ENCODE data around the gene VCPKMT.

Gene VCPKMT

GRCh38 chr14:50116181-50116956, at the start of gene VCPKMT:
TSS of gene VCPKMT (minus strand) at chr14:50116572. CDS start at chr14:50116552, 20 bp downstream.
- peak; percentile 98 for DNase-seq

- DNase-seq = no peak
Measured at GRCh38 chr14:50156111-50156510, 39.7 kb upstream of the VCPKMT start.

GRCh38 chr14:50148799-50149198, 32.4 kb upstream of the VCPKMT start:
- no peak for DNase-seq

- DNase-seq = no peak
Measured at GRCh38 chr14:50139192-50139591, 22.8 kb upstream of the VCPKMT start.

GRCh38 chr14:50127802-50128201, 11.4 kb upstream of the VCPKMT start:
- no peak for DNase-seq

GRCh38 chr14:50123062-50123461, 6.7 kb upstream of the VCPKMT start:
- DNase-seq = no peak

- DNase-seq = no peak
Measured at GRCh38 chr14:50122291-50122690, 5.9 kb upstream of the VCPKMT start.

- DNase-seq = no peak
Measured at GRCh38 chr14:50121486-50121885, 5.1 kb upstream of the VCPKMT start.

- no peak for DNase-seq
Measured at GRCh38 chr14:50117456-50117855, 1.1 kb upstream of the VCPKMT start.

GRCh38 chr14:50116966-50117365, 594 bp upstream of the VCPKMT start:
- no peak for DNase-seq

- no peak for DNase-seq
Measured at GRCh38 chr14:50113381-50114035, 2.9 kb downstream of the VCPKMT start.

GRCh38 chr14:50110323-50111037, 5.9 kb downstream of the VCPKMT start:
- no peak for DNase-seq

GRCh38 chr14:50109342-50109741, 7.0 kb downstream of the VCPKMT start:
- DNase-seq = no peak

- no peak for DNase-seq
Measured at GRCh38 chr14:50107850-50108249, 8.5 kb downstream of the VCPKMT start.

GRCh38 chr14:50106178-50106577, 10.2 kb downstream of the VCPKMT start:
- no peak for DNase-seq

- DNase-seq = no peak
Measured at GRCh38 chr14:50103558-50103957, 12.8 kb downstream of the VCPKMT start.

- no peak for DNase-seq
Measured at GRCh38 chr14:50101417-50101816, 15.0 kb downstream of the VCPKMT start.

- no peak for DNase-seq
Measured at GRCh38 chr14:50100805-50101204, 15.6 kb downstream of the VCPKMT start.

- no peak for DNase-seq
Measured at GRCh38 chr14:50099335-50099734, 17.0 kb downstream of the VCPKMT start.

GRCh38 chr14:50095895-50096294, 20.5 kb downstream of the VCPKMT start:
- DNase-seq = no peak

GRCh38 chr14:50094056-50094755, 22.2 kb downstream of the VCPKMT start:
- no peak for DNase-seq

- no peak for DNase-seq
Measured at GRCh38 chr14:50093496-50093895, 22.9 kb downstream of the VCPKMT start.

- DNase-seq = no peak
Measured at GRCh38 chr14:50092006-50092555, 24.3 kb downstream of the VCPKMT start.

Measured in activated CD4-positive, CD25-positive, alpha-beta regulatory T cell treated with anti-CD3 and anti-CD28 coated beads, Interleukin-2, amount 50 U/mL, for 72 hours (primary cell).